Cardiac fibroblast (primary cell): ENCODE data around the gene CLDN10.
"Not testable (repeated sequence)": the region's sequence is repeated elsewhere in the genome, so short reads cannot be mapped to it uniquely, and the experiment has no call there.

ENCODE experiments used
- DNase-seq, 2 donors: peaks; one replicate each; pipeline versions ENCODE4 v3.0.0 to v3.0.0-alpha.2; 2010; ENCODE audit warnings: low read depth in 2 of 2
- H3K4me3 ChIP-seq, 2 donors: replicated peaks in 1 of 2; 1 replicate in 1 of 2; 2 replicates in 1 of 2; pipeline ENCODE4 v1.5.1; 2011; ENCODE audit warnings: low read depth in 2 of 2, low read length in 2 of 2, mild to moderate bottlenecking in 2 of 2, moderate library complexity in 1 of 2
- TF ChIP-seq, protein P1 (sequence below): IDR thresholded peaks from one replicate; pipeline ENCODE4 v1.5.1; 2011; ENCODE audit warnings: low read depth, mild to moderate bottlenecking, low read length, inconsistent platforms

The CLDN10 gene

GRCh38 chr13:95509521-95510310 lies 42.8 kb upstream of the CLDN10 start:
- TF ChIP-seq, protein P1, sequence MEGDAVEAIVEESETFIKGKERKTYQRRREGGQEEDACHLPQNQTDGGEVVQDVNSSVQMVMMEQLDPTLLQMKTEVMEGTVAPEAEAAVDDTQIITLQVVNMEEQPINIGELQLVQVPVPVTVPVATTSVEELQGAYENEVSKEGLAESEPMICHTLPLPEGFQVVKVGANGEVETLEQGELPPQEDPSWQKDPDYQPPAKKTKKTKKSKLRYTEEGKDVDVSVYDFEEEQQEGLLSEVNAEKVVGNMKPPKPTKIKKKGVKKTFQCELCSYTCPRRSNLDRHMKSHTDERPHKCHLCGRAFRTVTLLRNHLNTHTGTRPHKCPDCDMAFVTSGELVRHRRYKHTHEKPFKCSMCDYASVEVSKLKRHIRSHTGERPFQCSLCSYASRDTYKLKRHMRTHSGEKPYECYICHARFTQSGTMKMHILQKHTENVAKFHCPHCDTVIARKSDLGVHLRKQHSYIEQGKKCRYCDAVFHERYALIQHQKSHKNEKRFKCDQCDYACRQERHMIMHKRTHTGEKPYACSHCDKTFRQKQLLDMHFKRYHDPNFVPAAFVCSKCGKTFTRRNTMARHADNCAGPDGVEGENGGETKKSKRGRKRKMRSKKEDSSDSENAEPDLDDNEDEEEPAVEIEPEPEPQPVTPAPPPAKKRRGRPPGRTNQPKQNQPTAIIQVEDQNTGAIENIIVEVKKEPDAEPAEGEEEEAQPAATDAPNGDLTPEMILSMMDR: no peak
- peak in 1 of 2 donors; percentile 72 for DNase-seq
- H3K4me3 ChIP-seq: no peak overlapping the region

DNA sequence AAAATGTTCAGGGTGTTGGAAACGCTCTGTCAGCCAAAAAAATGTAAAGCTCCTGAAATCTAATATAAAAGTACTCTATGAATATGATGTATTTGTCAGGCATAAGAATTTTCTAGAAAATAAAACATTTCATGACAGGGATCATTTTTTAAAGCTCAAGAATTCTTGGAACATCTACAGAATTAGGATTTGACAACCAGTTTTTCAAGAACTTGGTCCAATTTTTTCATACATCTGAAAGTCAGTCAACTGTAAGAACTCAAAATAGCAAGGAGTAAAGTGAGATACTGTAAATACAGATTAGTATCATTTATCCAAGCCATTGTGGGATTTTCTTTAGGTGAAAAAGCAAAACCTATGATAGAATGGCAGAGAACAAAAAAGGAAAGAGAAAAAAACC lies 41.6 kb upstream of the CLDN10 start:
- no peak for DNase-seq
- TF ChIP-seq, protein P1: no peak
- H3K4me3 ChIP-seq: no peak overlapping the region

GRCh38 chr13:95512424-95512823 lies 40.1 kb upstream of the CLDN10 start:
- H3K4me3 ChIP-seq: no peak overlapping the region
- DNase-seq: no peak
- TF ChIP-seq, protein P1: no peak

- no peak for DNase-seq
- TF ChIP-seq, protein P1: no peak
- no peak overlapping the region for H3K4me3 ChIP-seq
These were observed 39.6 kb upstream of the CLDN10 start for GRCh38 chr13:95512957-95513356.

DNA sequence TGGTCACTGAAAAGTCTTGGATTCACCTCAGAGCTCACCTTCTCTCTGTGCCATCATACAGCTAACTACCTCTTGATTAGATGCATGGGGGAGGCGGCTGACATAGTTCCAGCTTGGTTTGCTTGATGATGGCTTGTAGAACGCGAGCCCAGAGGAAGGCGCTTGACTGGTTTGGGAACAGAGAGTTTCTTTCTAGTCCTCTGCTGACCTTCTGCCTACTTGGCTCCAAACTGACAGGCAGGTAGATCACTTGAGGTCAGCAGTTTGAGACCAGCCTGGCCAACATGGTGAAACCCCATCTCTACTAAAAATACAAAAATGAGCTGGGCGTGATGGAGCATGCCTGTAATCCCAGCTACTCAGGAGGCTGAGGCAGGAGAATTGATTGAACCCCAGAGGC lies 36.9 kb upstream of the CLDN10 start:
- not testable (repeated sequence) for H3K4me3 ChIP-seq, DNase-seq

GRCh38 chr13:95516021-95516420 lies 36.5 kb upstream of the CLDN10 start:
- no peak for DNase-seq
- H3K4me3 ChIP-seq: no peak overlapping the region
- TF ChIP-seq, protein P1: no peak

GRCh38 chr13:95516492-95516891 lies 36.0 kb upstream of the CLDN10 start:
- no peak for DNase-seq
- H3K4me3 ChIP-seq: no peak overlapping the region
- TF ChIP-seq, protein P1: no peak
